ENCODE results near the gene STARD4.

DNA sequence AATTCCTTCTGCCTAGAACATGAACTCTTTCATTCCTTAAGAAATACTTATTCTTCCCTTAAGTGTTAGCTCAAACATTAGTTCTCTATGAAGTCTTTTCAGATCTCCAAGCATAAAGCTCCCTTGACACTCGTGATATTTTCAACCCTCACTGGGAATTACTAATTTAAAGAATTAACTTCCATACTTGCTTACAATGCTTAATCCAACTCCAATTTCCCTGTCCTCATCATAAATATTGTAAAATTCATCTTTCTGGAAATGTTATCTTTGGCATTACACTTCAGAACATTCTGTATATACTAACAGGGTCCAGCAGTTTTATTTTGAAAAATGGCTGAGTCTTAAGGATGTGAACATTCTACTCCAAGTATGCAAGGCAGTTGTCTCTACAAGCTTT, 7.2 kb downstream of the STARD4 start:
- TF ChIP-seq, protein P1, sequence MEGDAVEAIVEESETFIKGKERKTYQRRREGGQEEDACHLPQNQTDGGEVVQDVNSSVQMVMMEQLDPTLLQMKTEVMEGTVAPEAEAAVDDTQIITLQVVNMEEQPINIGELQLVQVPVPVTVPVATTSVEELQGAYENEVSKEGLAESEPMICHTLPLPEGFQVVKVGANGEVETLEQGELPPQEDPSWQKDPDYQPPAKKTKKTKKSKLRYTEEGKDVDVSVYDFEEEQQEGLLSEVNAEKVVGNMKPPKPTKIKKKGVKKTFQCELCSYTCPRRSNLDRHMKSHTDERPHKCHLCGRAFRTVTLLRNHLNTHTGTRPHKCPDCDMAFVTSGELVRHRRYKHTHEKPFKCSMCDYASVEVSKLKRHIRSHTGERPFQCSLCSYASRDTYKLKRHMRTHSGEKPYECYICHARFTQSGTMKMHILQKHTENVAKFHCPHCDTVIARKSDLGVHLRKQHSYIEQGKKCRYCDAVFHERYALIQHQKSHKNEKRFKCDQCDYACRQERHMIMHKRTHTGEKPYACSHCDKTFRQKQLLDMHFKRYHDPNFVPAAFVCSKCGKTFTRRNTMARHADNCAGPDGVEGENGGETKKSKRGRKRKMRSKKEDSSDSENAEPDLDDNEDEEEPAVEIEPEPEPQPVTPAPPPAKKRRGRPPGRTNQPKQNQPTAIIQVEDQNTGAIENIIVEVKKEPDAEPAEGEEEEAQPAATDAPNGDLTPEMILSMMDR (IDR thresholded peaks at IDR 0.05): no peak
- TF ChIP-seq POLR2A (IDR thresholded peaks at IDR 0.05): no peak

Data from testis (tissue), 2 donors.